Endothelial cell of hepatic sinusoid (primary cell): ENCODE measurements around the gene CACNA1F.

ENCODE experiments used
- in situ Hi-C: cut with HindIII; loops from 2 replicates; pipeline ENCODE4 v1.10.0; 2017; ENCODE audit warnings: low sequenced_read_pairs

The CACNA1F gene

DNA sequence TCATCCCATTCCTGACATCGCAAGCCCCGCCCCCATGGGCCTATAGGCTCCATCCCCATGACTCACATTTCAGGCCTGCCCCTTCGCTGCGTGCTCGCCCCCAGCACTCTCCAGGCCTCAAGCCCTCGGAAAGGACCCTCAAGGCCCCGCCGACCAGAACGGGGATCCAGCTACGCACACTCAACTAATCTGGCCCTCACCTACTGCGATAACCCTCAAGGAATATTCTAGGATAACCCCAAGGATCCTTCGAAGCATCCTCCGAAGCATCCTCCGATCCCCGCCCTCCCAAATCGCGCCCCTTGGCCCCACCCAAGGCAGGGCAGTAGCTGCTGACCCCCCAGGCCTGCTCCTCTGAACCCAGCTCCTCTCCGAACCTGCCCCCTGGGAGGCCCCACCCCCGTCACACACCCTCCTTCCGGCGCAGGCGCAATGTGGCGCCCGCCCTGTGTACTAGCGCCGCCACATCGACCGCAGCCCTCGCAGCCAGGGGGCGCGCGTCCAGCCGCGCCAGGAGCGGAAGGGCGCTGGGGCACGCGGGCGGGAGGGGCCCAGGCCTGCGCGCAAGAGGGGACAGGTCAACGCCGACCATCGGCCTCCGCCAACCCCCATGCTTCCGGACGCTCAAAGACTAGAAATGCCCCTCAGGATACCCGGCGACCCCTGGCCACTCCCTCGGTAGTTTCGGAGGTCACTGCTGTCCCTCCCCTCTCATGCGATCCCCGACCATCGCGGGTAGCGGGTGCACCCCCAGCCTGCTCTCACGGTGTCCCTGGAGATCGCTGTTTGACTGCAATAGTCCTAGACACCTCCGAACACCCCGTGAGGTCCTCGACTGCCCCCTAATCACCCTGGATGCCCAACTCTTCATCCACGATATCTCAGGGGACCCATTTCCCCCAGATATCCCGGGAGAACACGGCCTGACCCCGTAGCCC, 77.0 kb downstream of the CACNA1F start:
- in situ Hi-C loops: loop anchor here (10.0 kb wide), 1 partner anchor 99 kb away; no protein-coding TSS in a partner anchor

DNA sequence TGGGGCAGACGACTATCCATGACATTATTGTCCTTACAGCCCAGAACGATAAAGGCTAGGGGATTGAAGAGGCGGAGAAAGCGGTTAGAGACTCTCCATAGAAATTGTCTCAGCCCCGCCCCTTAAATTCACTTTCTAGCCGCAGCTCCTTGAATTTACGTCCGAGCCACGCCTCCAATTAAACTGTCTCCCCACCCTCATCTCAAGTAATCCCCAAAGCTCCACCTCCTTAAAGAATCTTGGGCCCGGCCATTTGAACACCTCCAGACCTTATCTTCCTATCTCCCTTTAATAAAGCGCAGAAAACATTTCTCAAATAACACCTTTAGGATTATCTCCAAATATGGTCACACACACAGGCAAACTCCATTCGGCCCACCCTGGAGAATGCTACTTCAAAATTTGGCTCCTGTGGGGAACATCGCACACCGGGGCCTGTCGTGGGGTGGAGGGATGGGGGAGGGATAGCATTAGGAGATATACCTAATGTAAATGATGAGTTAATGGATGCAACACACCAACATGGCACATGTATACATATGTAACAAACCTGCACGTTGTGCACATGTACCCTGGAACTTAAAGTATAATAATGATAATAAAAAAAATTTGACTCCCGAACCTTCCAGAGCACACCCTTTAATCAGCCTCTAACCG, 77.8 kb downstream of the CACNA1F start:
- in situ Hi-C loops: loop anchor here (10.0 kb wide), 1 partner anchor 99 kb away; no protein-coding TSS in a partner anchor
